T-helper 1 cell (primary cell): ENCODE measurements around the gene OLAH.
A peak's percentile ranks its signal among the peaks of the same experiment; 100 is the strongest.

Source experiments
- DNase-seq, 5 donors: peaks; one replicate each; pipeline ENCODE4 v3.0.0-alpha.2; 2012 to 2020

The OLAH gene

GRCh38 chr10:15072358-15072757 is 28.6 kb downstream of the OLAH start:
- no peak for DNase-seq

GRCh38 chr10:15075421-15075820 is 31.7 kb downstream of the OLAH start:
- no peak for DNase-seq

GRCh38 chr10:15083674-15084501 is 40.1 kb downstream of the OLAH start:
- no peak for DNase-seq

GRCh38 chr10:15084502-15084922 is 40.8 kb downstream of the OLAH start:
- DNase-seq = peak in 2 of 5 donors; percentile 4 to 55

GRCh38 chr10:15088428-15089261 is 44.9 kb downstream of the OLAH start, which contains the start of gene ACBD7:
TSS of gene ACBD7 (minus strand) at chr10:15088776. CDS start at chr10:15088728, 48 bp downstream.
- peak; percentile 65 to 84 (median 70) for DNase-seq

- DNase-seq = no peak
Observed at GRCh38 chr10:15091418-15091817, 47.7 kb downstream of the OLAH start.

GRCh38 chr10:15092855-15093408 is 49.2 kb downstream of the OLAH start:
- no peak for DNase-seq

GRCh38 chr10:15096661-15097010 is 52.9 kb downstream of the OLAH start:
- DNase-seq = no peak

- peak; percentile 86 to 95 (median 92) for DNase-seq
Observed at GRCh38 chr10:15097011-15097812, 53.5 kb downstream of the OLAH start, which contains the start of gene RPP38. TSS of gene RPP38 (plus strand) at chr10:15097355. CDS start at chr10:15103315, 5,960 bp downstream.

- no peak for DNase-seq
Observed at GRCh38 chr10:15099886-15100285, 56.1 kb downstream of the OLAH start.

- DNase-seq = no peak
Observed at GRCh38 chr10:15103513-15103912, 59.8 kb downstream of the OLAH start.

- DNase-seq = peak; percentile 31 to 60 (median 48)
Observed at GRCh38 chr10:15106352-15107013, 62.7 kb downstream of the OLAH start.

GRCh38 chr10:15112657-15113056 is 68.9 kb downstream of the OLAH start:
- DNase-seq = peak in 1 of 5 donors; percentile 34

- DNase-seq = no peak
Observed at GRCh38 chr10:15113766-15114165, 70.0 kb downstream of the OLAH start.

- DNase-seq = no peak
Observed at GRCh38 chr10:15116225-15116624, 72.5 kb downstream of the OLAH start.

- DNase-seq = no peak
Observed at GRCh38 chr10:15118615-15119014, 74.9 kb downstream of the OLAH start.

- no peak for DNase-seq
Observed at GRCh38 chr10:15120523-15120922, 76.8 kb downstream of the OLAH start.

- DNase-seq = no peak
Observed at GRCh38 chr10:15121707-15122106, 78.0 kb downstream of the OLAH start.

GRCh38 chr10:15122477-15123030 is 78.8 kb downstream of the OLAH start:
- no peak for DNase-seq
